Nephron (organoid): ENCODE results near the gene STT3B.
"Not testable (repeated sequence)": the region's sequence is repeated elsewhere in the genome, so short reads cannot be mapped to it uniquely, and the experiment has no call there.

Experiments
- H3K27ac Mint-ChIP-seq, 3 experiments: 2 replicates each; pipeline ENCODE4 v1.8.0; 2020; ENCODE audit warnings: mixed read lengths in 3 of 3, mild to moderate bottlenecking in 2 of 3, moderate library complexity in 1 of 3
- H3K27me3 Mint-ChIP-seq: 2 replicates; pipeline ENCODE4 v1.8.0; 2021; ENCODE audit warnings: low read depth, mild to moderate bottlenecking, moderate library complexity, mixed read lengths
- H3K36me3 Mint-ChIP-seq: 2 replicates; pipeline ENCODE4 v1.8.0; 2020; ENCODE audit warnings: low read depth, mixed read lengths
- H3K4me1 Mint-ChIP-seq: 2 replicates; pipeline ENCODE4 v1.8.0; 2020; ENCODE audit warnings: mixed read lengths
- H3K4me3 Mint-ChIP-seq, 3 experiments: 2 replicates each; pipeline ENCODE4 v1.8.0; 2020; ENCODE audit warnings: mild to moderate bottlenecking in 3 of 3, mixed read lengths in 3 of 3, moderate library complexity in 2 of 3
- H3K9me3 Mint-ChIP-seq: 2 replicates; pipeline ENCODE4 v1.8.0; 2020; ENCODE audit warnings: mixed read lengths
- CTCF ChIP-seq, 3 experiments: fragments of 200-600 bp; sonication (generic); IDR thresholded peaks; one replicate each; pipeline ENCODE4 v1.5.0; 2021; ENCODE audit warnings: antibody characterized with exemption in 3 of 3; ENCODE audit not compliant: unreplicated experiment in 3 of 3

Gene STT3B

GRCh38 chr3:31502803-31503221 lies 29.9 kb upstream of the STT3B start:
- Mint-ChIP-seq H3K4me3 (no peak overlapping the region), H3K27ac (no peak overlapping the region), H3K4me1 (peaks cover 6% of the 10 kb centered on the region), H3K36me3 (no peaks in the 10 kb centered on the region), H3K27me3 (peaks cover 8% of the 10 kb centered on the region), H3K9me3 (no peaks in the 10 kb centered on the region)
- TF ChIP-seq CTCF (IDR thresholded peaks at IDR 0.05; ENCODE audit: unreplicated experiment in 3 of 3): no peak

- Mint-ChIP-seq H3K9me3 (no peaks in the 10 kb centered on the region), H3K4me3 (no peak overlapping the region), H3K27me3 (peaks cover 8% of the 10 kb centered on the region), H3K4me1 (peaks cover 6% of the 10 kb centered on the region), H3K36me3 (no peaks in the 10 kb centered on the region), H3K27ac (no peak overlapping the region)
- no peak for TF ChIP-seq CTCF (IDR thresholded peaks at IDR 0.05; ENCODE audit: unreplicated experiment in 3 of 3)
Measured at GRCh38 chr3:31503456-31503855, 29.3 kb upstream of the STT3B start.

- TF ChIP-seq CTCF (IDR thresholded peaks at IDR 0.05; ENCODE audit: unreplicated experiment in 3 of 3): no peak
- Mint-ChIP-seq H3K27ac (no peak overlapping the region), H3K36me3 (no peaks in the 10 kb centered on the region), H3K4me3 (no peak overlapping the region), H3K27me3 (peaks cover 8% of the 10 kb centered on the region), H3K4me1 (peaks cover 6% of the 10 kb centered on the region), H3K9me3 (no peaks in the 10 kb centered on the region)
Measured at GRCh38 chr3:31504230-31504629, 28.5 kb upstream of the STT3B start.

- H3K4me1 Mint-ChIP-seq: peaks cover 6% of the 10 kb centered on the region
- no peak overlapping the region for H3K4me3 Mint-ChIP-seq
- no peaks in the 10 kb centered on the region for H3K36me3 Mint-ChIP-seq
- no peak for TF ChIP-seq CTCF (IDR thresholded peaks at IDR 0.05; ENCODE audit: unreplicated experiment in 3 of 3)
- H3K27me3 Mint-ChIP-seq: peaks cover 8% of the 10 kb centered on the region
- H3K9me3 Mint-ChIP-seq: no peaks in the 10 kb centered on the region
- H3K27ac Mint-ChIP-seq: no peak overlapping the region
Measured at GRCh38 chr3:31505371-31506048, 27.2 kb upstream of the STT3B start.

- not testable (repeated sequence) for H3K4me1 Mint-ChIP-seq, H3K27me3 Mint-ChIP-seq, H3K4me3 Mint-ChIP-seq, H3K9me3 Mint-ChIP-seq, H3K36me3 Mint-ChIP-seq, H3K27ac Mint-ChIP-seq
Measured at GRCh38 chr3:31506515-31506914, 26.2 kb upstream of the STT3B start.

GRCh38 chr3:31508452-31509146 lies 24.1 kb upstream of the STT3B start:
- no peak for TF ChIP-seq CTCF (IDR thresholded peaks at IDR 0.05; ENCODE audit: unreplicated experiment in 3 of 3)
- H3K4me3 Mint-ChIP-seq: no peak overlapping the region
- H3K9me3 Mint-ChIP-seq: no peaks in the 10 kb centered on the region
- peaks cover 4% of the 10 kb centered on the region for H3K27me3 Mint-ChIP-seq
- no peak overlapping the region for H3K27ac Mint-ChIP-seq
- H3K36me3 Mint-ChIP-seq: no peaks in the 10 kb centered on the region
- peaks cover 6% of the 10 kb centered on the region for H3K4me1 Mint-ChIP-seq
